Mammary epithelial cell (primary cell): ENCODE data around the gene PLXNA1.

Experiments used
- EZH2 ChIP-seq: IDR thresholded peaks from 2 replicates; pipeline ENCODE4 v1.6.1; 2012; ENCODE audit warnings: low read length, inconsistent platforms, borderline replicate concordance
- TF ChIP-seq, protein P1 (sequence below), 2 donors: IDR thresholded peaks in 1 of 2; conservative IDR thresholded peaks in 1 of 2; 2 replicates each; pipeline ENCODE4 v1.5.1; 2011 to 2012; ENCODE audit warnings: inconsistent platforms in 2 of 2, low read length in 2 of 2, mild to moderate bottlenecking in 2 of 2, control low read depth in 1 of 2, low read depth in 1 of 2; ENCODE audit not compliant: insufficient read depth in 1 of 2; ENCODE audit errors: extremely low read depth in 1 of 2

DNA sequence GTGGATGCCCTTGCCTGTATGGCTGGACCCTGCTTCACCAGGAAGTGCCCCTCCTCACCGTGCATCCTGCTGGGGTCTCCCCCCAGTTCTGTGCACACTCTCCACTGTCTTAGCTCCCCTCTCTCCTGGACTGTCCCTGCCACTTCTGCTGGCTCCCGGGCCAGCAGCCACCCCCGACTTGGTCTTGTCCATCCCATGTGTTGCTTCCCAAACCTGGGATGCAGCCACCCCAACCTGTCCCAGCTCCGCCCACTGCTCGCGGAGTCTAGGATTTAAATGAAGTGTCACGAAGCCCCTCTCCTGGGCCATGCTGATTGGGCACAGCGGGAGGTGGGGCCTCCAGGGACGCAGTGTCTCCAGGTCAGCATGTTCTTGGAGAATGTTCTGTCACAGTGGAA, 48.5 kb downstream of the PLXNA1 start:
- TF ChIP-seq, protein P1, sequence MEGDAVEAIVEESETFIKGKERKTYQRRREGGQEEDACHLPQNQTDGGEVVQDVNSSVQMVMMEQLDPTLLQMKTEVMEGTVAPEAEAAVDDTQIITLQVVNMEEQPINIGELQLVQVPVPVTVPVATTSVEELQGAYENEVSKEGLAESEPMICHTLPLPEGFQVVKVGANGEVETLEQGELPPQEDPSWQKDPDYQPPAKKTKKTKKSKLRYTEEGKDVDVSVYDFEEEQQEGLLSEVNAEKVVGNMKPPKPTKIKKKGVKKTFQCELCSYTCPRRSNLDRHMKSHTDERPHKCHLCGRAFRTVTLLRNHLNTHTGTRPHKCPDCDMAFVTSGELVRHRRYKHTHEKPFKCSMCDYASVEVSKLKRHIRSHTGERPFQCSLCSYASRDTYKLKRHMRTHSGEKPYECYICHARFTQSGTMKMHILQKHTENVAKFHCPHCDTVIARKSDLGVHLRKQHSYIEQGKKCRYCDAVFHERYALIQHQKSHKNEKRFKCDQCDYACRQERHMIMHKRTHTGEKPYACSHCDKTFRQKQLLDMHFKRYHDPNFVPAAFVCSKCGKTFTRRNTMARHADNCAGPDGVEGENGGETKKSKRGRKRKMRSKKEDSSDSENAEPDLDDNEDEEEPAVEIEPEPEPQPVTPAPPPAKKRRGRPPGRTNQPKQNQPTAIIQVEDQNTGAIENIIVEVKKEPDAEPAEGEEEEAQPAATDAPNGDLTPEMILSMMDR (conservative IDR thresholded peaks at IDR 0.05 in 1 of 2, IDR thresholded peaks at IDR 0.05 in 1 of 2; ENCODE audit: extremely low read depth in 1 of 2, insufficient read depth in 1 of 2, low read depth in 1 of 2, low read length in 2 of 2), result no peak
- TF ChIP-seq EZH2, result no peak
